GM20431 (cell line): Measurements from ENCODE around the gene ISG20.
"Not testable (repeated sequence)": the region's sequence is repeated elsewhere in the genome, so short reads cannot be mapped to it uniquely, and the experiment has no call there.

ENCODE experiments used
- in situ Hi-C: fragments of 300-500 bp; cut with MseI, MboI; formaldehyde crosslinking; loops from one replicate; pipeline ENCODE4 v1.15.0; 2020; ENCODE audit warnings: low sequenced_read_pairs; ENCODE audit not compliant: unreplicated experiment

Gene ISG20

GRCh38 chr15:88634449-88634848 lies 4.4 kb upstream of the ISG20 start:
- in situ Hi-C loops: no loop called here

GRCh38 chr15:88635318-88635717 lies 3.5 kb upstream of the ISG20 start:
- in situ Hi-C loops: no loop called here

GRCh38 chr15:88636050-88636449 lies 2.8 kb upstream of the ISG20 start:
- in situ Hi-C loops: no loop called here

- in situ Hi-C loops: no loop called here
Observed at GRCh38 chr15:88636654-88637053, 2.2 kb upstream of the ISG20 start.

- in situ Hi-C loops: no loop called here
Observed at GRCh38 chr15:88637436-88637835, 1.4 kb upstream of the ISG20 start.

- in situ Hi-C loops: no loop called here
Observed at GRCh38 chr15:88637841-88638625, 783 bp upstream of the ISG20 start.

GRCh38 chr15:88641959-88642452 lies 3.2 kb downstream of the ISG20 start:
- in situ Hi-C loops: no loop called here

- in situ Hi-C loops: not testable (repeated sequence)
Observed at GRCh38 chr15:88642514-88642913, 3.7 kb downstream of the ISG20 start.

- in situ Hi-C loops: no loop called here
Observed at GRCh38 chr15:88644741-88645140, 5.9 kb downstream of the ISG20 start.

- in situ Hi-C loops: no loop called here
Observed at GRCh38 chr15:88645171-88646087, 6.6 kb downstream of the ISG20 start.

- in situ Hi-C loops: no loop called here
Observed at GRCh38 chr15:88646088-88646405, 7.2 kb downstream of the ISG20 start.

GRCh38 chr15:88646951-88647350 lies 8.1 kb downstream of the ISG20 start:
- in situ Hi-C loops: no loop called here

GRCh38 chr15:88647351-88648105 lies 8.7 kb downstream of the ISG20 start:
- in situ Hi-C loops: no loop called here

- in situ Hi-C loops: no loop called here
Observed at GRCh38 chr15:88648357-88649214, 9.8 kb downstream of the ISG20 start.

- in situ Hi-C loops: no loop called here
Observed at GRCh38 chr15:88649286-88649733, 10.5 kb downstream of the ISG20 start.

- in situ Hi-C loops: no loop called here
Observed at GRCh38 chr15:88649753-88650551, 11.1 kb downstream of the ISG20 start.

- in situ Hi-C loops: no loop called here
Observed at GRCh38 chr15:88650556-88650955, 11.7 kb downstream of the ISG20 start.

- in situ Hi-C loops: no loop called here
Observed at GRCh38 chr15:88651136-88651732, 12.4 kb downstream of the ISG20 start.
